EL (cell line): ENCODE measurements around the gene LDHAL6B.
"Not testable (repeated sequence)": the region's sequence is repeated elsewhere in the genome, so short reads cannot be mapped to it uniquely, and the experiment has no call there.

Source experiments
- DNase-seq: peaks from one replicate; pipeline ENCODE4 v3.0.0-alpha.2; 2016

LDHAL6B gene

GRCh38 chr15:59206623-59207183, at the start of gene LDHAL6B:
Gene LDHAL6B (plus strand): TSS chr15:59206843. CDS start chr15:59206941, 98 bp downstream.
- DNase-seq: no peak

- DNase-seq: no peak
These were observed 49.2 kb upstream of the LDHAL6B start for GRCh38 chr15:59157396-59157795.

GRCh38 chr15:59157840-59158700, 48.6 kb upstream of the LDHAL6B start:
- DNase-seq: no peak

- DNase-seq: no peak
These were observed 48.0 kb upstream of the LDHAL6B start for GRCh38 chr15:59158701-59159034.

GRCh38 chr15:59159210-59159609, 47.4 kb upstream of the LDHAL6B start:
- DNase-seq: no peak

GRCh38 chr15:59160880-59161593, 45.6 kb upstream of the LDHAL6B start:
- DNase-seq: no peak

- DNase-seq: not testable (repeated sequence)
These were observed 44.6 kb upstream of the LDHAL6B start for GRCh38 chr15:59162080-59162479.

- no peak for DNase-seq
These were observed 40.9 kb upstream of the LDHAL6B start for GRCh38 chr15:59165726-59166125.

- no peak for DNase-seq
These were observed 40.5 kb upstream of the LDHAL6B start for GRCh38 chr15:59166166-59166565.

- DNase-seq: no peak
These were observed 39.9 kb upstream of the LDHAL6B start for GRCh38 chr15:59166601-59167265.

GRCh38 chr15:59168536-59168935, 38.1 kb upstream of the LDHAL6B start:
- peak; percentile 77 for DNase-seq

GRCh38 chr15:59169251-59169708, 37.4 kb upstream of the LDHAL6B start:
- DNase-seq: peak; percentile 79

GRCh38 chr15:59170295-59171066, 36.2 kb upstream of the LDHAL6B start:
- peak; percentile 74 for DNase-seq

GRCh38 chr15:59171067-59171397, 35.6 kb upstream of the LDHAL6B start:
- DNase-seq: no peak

GRCh38 chr15:59172289-59172901, 34.2 kb upstream of the LDHAL6B start:
- DNase-seq: no peak

GRCh38 chr15:59173194-59173593, 33.4 kb upstream of the LDHAL6B start:
- DNase-seq: no peak

- DNase-seq: no peak
These were observed 32.4 kb upstream of the LDHAL6B start for GRCh38 chr15:59174151-59174834.

- DNase-seq: peak; percentile 62
These were observed 31.5 kb upstream of the LDHAL6B start for GRCh38 chr15:59174835-59175831.

- DNase-seq: no peak
These were observed 29.9 kb upstream of the LDHAL6B start for GRCh38 chr15:59176653-59177316.

GRCh38 chr15:59177317-59177660, 29.4 kb upstream of the LDHAL6B start:
- DNase-seq: no peak
